ENCODE results near the gene RPS18. TPM values are rescaled to one million over a fixed set of nuclear protein-coding genes. Genes with fewer than 3 reads are reported as not detected.
A peak's percentile ranks its signal among the peaks of the same experiment; 100 is the strongest.

RPS18 gene
- total and polyA plus RNA-seq, 9 of the 15 experiments (the other 6 are each of a cell fraction or from before 2014, with no cell fraction given) = 5,023 to 17,516 (median 8,131) TPM

- TF ChIP-seq HMBOX1 (IDR thresholded peaks at IDR 0.05) (no peak), DEAF1 (CRISPR knock-in tag; IDR thresholded peaks at IDR 0.05) (peak; percentile 90), PATZ1 (CRISPR knock-in tag; IDR thresholded peaks at IDR 0.05; ENCODE audit: borderline replicate concordance) (no peak), E2F4 (CRISPR knock-in tag; IDR thresholded peaks at IDR 0.05; ENCODE audit: low read depth) (no peak), GTF2E2 (tag; IDR thresholded peaks at IDR 0.05) (peak; percentile 35; the same call in 1 of the 2 replicates), HMGXB4 (CRISPR knock-in tag; IDR thresholded peaks at IDR 0.05) (peak; percentile 85; the same call in 1 of the 2 replicates), E2F1 (CRISPR knock-in tag; IDR thresholded peaks at IDR 0.05) (0 out of 2 replicates have a peak, but pooled peaks have one; percentile 44), ZBTB9 (CRISPR knock-in tag; IDR thresholded peaks at IDR 0.05) (no peak), MYC (IDR thresholded peaks at IDR 0.05; ENCODE audit: low read depth, low read length) (no peak; the same call in 1 of the 2 replicates), MYC (CRISPR knock-in tag; IDR thresholded peaks at IDR 0.05; ENCODE audit: borderline replicate concordance, low read depth) (no peak)
Observed at GRCh38 chr6:33247977-33248642, 23.8 kb upstream of the RPS18 start (continued).

All from K562 (cell line).